Measurements from ENCODE around the gene TPST1. TPM values are rescaled to one million over a fixed set of nuclear protein-coding genes. Genes with fewer than 3 reads are reported as not detected.

The TPST1 gene
- total RNA-seq, 2 donors from 2014 or later: 9.0 to 9.3 TPM

GRCh38 chr7:66246554-66247171 lies 41.5 kb downstream of the TPST1 start:
- Histone ChIP-seq H3K9me3 (no peaks in the 10 kb centered on the region), H3K4me1 (no peaks in the 10 kb centered on the region), H3K4me3 (no peak overlapping the region), H3K27ac (no peak overlapping the region), H3K36me3 (no peaks in the 10 kb centered on the region), H3K27me3 (no peaks in the 10 kb centered on the region)
- no peak for TF ChIP-seq CTCF (IDR thresholded peaks at IDR 0.05)
- no peak for DNase-seq (ENCODE audit: low spot score)

- Histone ChIP-seq H3K27me3 (no peaks in the 10 kb centered on the region), H3K4me3 (no peak overlapping the region), H3K27ac (no peak overlapping the region), H3K9me3 (no peaks in the 10 kb centered on the region), H3K4me1 (no peaks in the 10 kb centered on the region), H3K36me3 (no peaks in the 10 kb centered on the region)
- DNase-seq (ENCODE audit: low spot score): no peak
- TF ChIP-seq CTCF (IDR thresholded peaks at IDR 0.05): no peak
Observed at GRCh38 chr7:66247380-66248078, 42.4 kb downstream of the TPST1 start.

GRCh38 chr7:66250711-66251110 lies 45.6 kb downstream of the TPST1 start:
- Histone ChIP-seq H3K27ac (no peak overlapping the region), H3K4me3 (no peak overlapping the region), H3K27me3 (no peaks in the 10 kb centered on the region), H3K9me3 (no peaks in the 10 kb centered on the region), H3K36me3 (no peaks in the 10 kb centered on the region), H3K4me1 (no peaks in the 10 kb centered on the region)
- DNase-seq (ENCODE audit: low spot score): no peak
- TF ChIP-seq CTCF (IDR thresholded peaks at IDR 0.05): no peak

- H3K4me3 ChIP-seq: no peak overlapping the region
- no peaks in the 10 kb centered on the region for H3K27me3 ChIP-seq
- H3K4me1 ChIP-seq: no peaks in the 10 kb centered on the region
- H3K36me3 ChIP-seq: no peaks in the 10 kb centered on the region
- no peak for TF ChIP-seq CTCF (IDR thresholded peaks at IDR 0.05)
- no peaks in the 10 kb centered on the region for H3K9me3 ChIP-seq
- H3K27ac ChIP-seq: peak overlapping the region in 1 of 2 donors; percentile 6
- no peak for DNase-seq (ENCODE audit: low spot score)
Observed at GRCh38 chr7:66255534-66256100, 50.5 kb downstream of the TPST1 start.

- H3K27ac ChIP-seq: no peak overlapping the region
- no peaks in the 10 kb centered on the region for H3K36me3 ChIP-seq
- DNase-seq (ENCODE audit: low spot score): no peak
- H3K4me3 ChIP-seq: no peak overlapping the region
- no peaks in the 10 kb centered on the region for H3K4me1 ChIP-seq
- TF ChIP-seq CTCF (IDR thresholded peaks at IDR 0.05): no peak
- H3K9me3 ChIP-seq: no peaks in the 10 kb centered on the region
- no peaks in the 10 kb centered on the region for H3K27me3 ChIP-seq
Observed at GRCh38 chr7:66256281-66256680, 51.1 kb downstream of the TPST1 start.
